ENCODE data around the gene MAGEA11.

DNA sequence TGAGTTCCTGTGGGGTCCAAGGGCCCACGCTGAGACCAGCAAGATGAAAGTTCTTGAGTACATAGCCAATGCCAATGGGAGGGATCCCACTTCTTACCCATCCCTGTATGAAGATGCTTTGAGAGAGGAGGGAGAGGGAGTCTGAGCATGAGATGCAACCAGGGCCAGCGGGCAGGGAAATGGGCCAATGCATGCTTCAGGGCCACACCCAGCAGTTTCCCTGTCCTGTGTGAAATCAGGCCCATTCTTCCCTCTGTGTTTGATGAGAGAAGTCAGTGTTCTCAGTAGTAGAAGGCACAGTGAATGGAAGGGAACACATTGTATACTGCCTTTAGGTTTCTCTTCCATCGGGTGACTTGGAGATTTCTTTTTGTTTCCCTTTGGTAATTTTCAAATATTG lies 4.8 kb downstream of the MAGEA11 start:
- TF ChIP-seq, protein P1, sequence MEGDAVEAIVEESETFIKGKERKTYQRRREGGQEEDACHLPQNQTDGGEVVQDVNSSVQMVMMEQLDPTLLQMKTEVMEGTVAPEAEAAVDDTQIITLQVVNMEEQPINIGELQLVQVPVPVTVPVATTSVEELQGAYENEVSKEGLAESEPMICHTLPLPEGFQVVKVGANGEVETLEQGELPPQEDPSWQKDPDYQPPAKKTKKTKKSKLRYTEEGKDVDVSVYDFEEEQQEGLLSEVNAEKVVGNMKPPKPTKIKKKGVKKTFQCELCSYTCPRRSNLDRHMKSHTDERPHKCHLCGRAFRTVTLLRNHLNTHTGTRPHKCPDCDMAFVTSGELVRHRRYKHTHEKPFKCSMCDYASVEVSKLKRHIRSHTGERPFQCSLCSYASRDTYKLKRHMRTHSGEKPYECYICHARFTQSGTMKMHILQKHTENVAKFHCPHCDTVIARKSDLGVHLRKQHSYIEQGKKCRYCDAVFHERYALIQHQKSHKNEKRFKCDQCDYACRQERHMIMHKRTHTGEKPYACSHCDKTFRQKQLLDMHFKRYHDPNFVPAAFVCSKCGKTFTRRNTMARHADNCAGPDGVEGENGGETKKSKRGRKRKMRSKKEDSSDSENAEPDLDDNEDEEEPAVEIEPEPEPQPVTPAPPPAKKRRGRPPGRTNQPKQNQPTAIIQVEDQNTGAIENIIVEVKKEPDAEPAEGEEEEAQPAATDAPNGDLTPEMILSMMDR (conservative IDR thresholded peaks at IDR 0.05; ENCODE audit: low read depth in 2 of 2) = no peak
- TF ChIP-seq, protein P2, sequence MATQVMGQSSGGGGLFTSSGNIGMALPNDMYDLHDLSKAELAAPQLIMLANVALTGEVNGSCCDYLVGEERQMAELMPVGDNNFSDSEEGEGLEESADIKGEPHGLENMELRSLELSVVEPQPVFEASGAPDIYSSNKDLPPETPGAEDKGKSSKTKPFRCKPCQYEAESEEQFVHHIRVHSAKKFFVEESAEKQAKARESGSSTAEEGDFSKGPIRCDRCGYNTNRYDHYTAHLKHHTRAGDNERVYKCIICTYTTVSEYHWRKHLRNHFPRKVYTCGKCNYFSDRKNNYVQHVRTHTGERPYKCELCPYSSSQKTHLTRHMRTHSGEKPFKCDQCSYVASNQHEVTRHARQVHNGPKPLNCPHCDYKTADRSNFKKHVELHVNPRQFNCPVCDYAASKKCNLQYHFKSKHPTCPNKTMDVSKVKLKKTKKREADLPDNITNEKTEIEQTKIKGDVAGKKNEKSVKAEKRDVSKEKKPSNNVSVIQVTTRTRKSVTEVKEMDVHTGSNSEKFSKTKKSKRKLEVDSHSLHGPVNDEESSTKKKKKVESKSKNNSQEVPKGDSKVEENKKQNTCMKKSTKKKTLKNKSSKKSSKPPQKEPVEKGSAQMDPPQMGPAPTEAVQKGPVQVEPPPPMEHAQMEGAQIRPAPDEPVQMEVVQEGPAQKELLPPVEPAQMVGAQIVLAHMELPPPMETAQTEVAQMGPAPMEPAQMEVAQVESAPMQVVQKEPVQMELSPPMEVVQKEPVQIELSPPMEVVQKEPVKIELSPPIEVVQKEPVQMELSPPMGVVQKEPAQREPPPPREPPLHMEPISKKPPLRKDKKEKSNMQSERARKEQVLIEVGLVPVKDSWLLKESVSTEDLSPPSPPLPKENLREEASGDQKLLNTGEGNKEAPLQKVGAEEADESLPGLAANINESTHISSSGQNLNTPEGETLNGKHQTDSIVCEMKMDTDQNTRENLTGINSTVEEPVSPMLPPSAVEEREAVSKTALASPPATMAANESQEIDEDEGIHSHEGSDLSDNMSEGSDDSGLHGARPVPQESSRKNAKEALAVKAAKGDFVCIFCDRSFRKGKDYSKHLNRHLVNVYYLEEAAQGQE (IDR thresholded peaks at IDR 0.05; ENCODE audit: unreplicated experiment) = no peak
- no peak for TF ChIP-seq POLR2AphosphoS5 (IDR thresholded peaks at IDR 0.05; ENCODE audit: low read depth)
- no peak for TF ChIP-seq EZH2 (IDR thresholded peaks at IDR 0.05; ENCODE audit: low read depth, unreplicated experiment)
- TF ChIP-seq ZNF114 (CRISPR knock-in tag; IDR thresholded peaks at IDR 0.05) = no peak
- no peak for TF ChIP-seq CREB1 (CRISPR knock-in tag; IDR thresholded peaks at IDR 0.05; ENCODE audit: low read depth)

Data from GM23338 (cell line).